CD4-positive, alpha-beta memory T cell (primary cell): ENCODE measurements around the gene OARD1. TPM values are rescaled to one million over a fixed set of nuclear protein-coding genes. Genes with fewer than 3 reads are reported as not detected.

Experiments used
- CTCF ChIA-PET: fragments of 350-600 bp; sonication (Branson Sonifier 250); formaldehyde crosslinking; loops from one replicate; lab custom pipeline; 2021; ENCODE audit warnings: inconsistent platforms; ENCODE audit not compliant: partially characterized antibody; lab: Charles Lee
- POLR2A ChIA-PET: fragments of 350-600 bp; sonication (Branson Sonifier 250); formaldehyde crosslinking; loops from one replicate; lab custom pipeline; 2021; ENCODE audit not compliant: partially characterized antibody; lab: Charles Lee
- DNase-seq, 5 donors: peaks; one replicate each; pipeline versions ENCODE4 v3.0.0 to v3.0.0-alpha.2; 2020 to 2022; ENCODE audit warnings: mixed read lengths in 1 of 5
- H3K27ac ChIP-seq: one replicate; pipeline ENCODE4 v1.7.0; 2013; ENCODE audit warnings: low read depth, low read length
- H3K27me3 ChIP-seq: 2 replicates; pipeline ENCODE4 v1.7.0; 2013; ENCODE audit warnings: mild to moderate bottlenecking, low read length, moderate library complexity; ENCODE audit not compliant: insufficient read depth
- H3K36me3 ChIP-seq: 2 replicates; pipeline ENCODE4 v1.7.0; 2013; ENCODE audit warnings: mild to moderate bottlenecking, low read length, moderate library complexity; ENCODE audit not compliant: insufficient read depth
- H3K4me1 ChIP-seq: 2 replicates; pipeline ENCODE4 v1.7.0; 2013; ENCODE audit warnings: mild to moderate bottlenecking, low read length, moderate library complexity; ENCODE audit not compliant: insufficient read depth
- H3K4me3 ChIP-seq, 2 donors: one replicate each; pipeline ENCODE4 v1.7.0; 2013; ENCODE audit warnings: low read length in 2 of 2, mild to moderate bottlenecking in 1 of 2
- H3K9me3 ChIP-seq, 2 donors: one replicate each; pipeline ENCODE4 v1.7.0; 2013; ENCODE audit warnings: low read length in 2 of 2, control low read depth in 1 of 2; ENCODE audit not compliant: control insufficient read depth in 1 of 2
- H3K27ac Mint-ChIP-seq, 7 donors: one replicate each; pipeline ENCODE4 v1.8.0; 2020 to 2021; ENCODE audit warnings: mixed read lengths in 7 of 7, mild to moderate bottlenecking in 6 of 7, inconsistent platforms in 3 of 7, moderate library complexity in 3 of 7
- H3K27me3 Mint-ChIP-seq, 2 donors: one replicate each; pipeline ENCODE4 v1.8.0; 2020 to 2021; ENCODE audit warnings: mixed read lengths in 2 of 2
- H3K36me3 Mint-ChIP-seq, 2 donors: one replicate each; pipeline ENCODE4 v1.8.0; 2020 to 2021; ENCODE audit warnings: mixed read lengths in 2 of 2, inconsistent platforms in 1 of 2, mild to moderate bottlenecking in 1 of 2
- H3K4me1 Mint-ChIP-seq, 4 donors: one replicate each; pipeline ENCODE4 v1.8.0; 2020 to 2021; ENCODE audit warnings: mixed read lengths in 4 of 4, mild to moderate bottlenecking in 1 of 4
- H3K4me3 Mint-ChIP-seq, 8 donors: one replicate each; pipeline ENCODE4 v1.8.0; 2020 to 2021; ENCODE audit warnings: mixed read lengths in 8 of 8, mild to moderate bottlenecking in 7 of 8, moderate library complexity in 6 of 8, inconsistent platforms in 3 of 8
- H3K9me3 Mint-ChIP-seq, 8 donors: one replicate each; pipeline ENCODE4 v1.8.0; 2020 to 2021; ENCODE audit warnings: mixed read lengths in 8 of 8, mild to moderate bottlenecking in 5 of 8, inconsistent platforms in 3 of 8, moderate library complexity in 1 of 8
- intact Hi-C: fragments of 100-400 bp; cut with micrococcal nuclease; formaldehyde crosslinking; loops from one replicate; pipeline ENCODE4 v1.15.1; 2023
- polyA plus RNA-seq, 2 donors: library from polyadenylated mRNA; unstranded; fragments of 300-500 nt; fragmentation: Illumina TruSeq; gene quantifications; one replicate each; pipeline ENCODE4 v1.2.3, GENCODE V29; 2021
- total RNA-seq, 2 experiments: library from RNA; stranded (reverse); gene quantifications; one replicate each; pipeline ENCODE4 v1.2.3, GENCODE V29; 2021

Gene OARD1
- total and polyA plus RNA-seq, 4 experiments from 2014 or later: 41.0 to 56.7 (median 54.0) TPM

GRCh38 chr6:41046084-41046483 lies 26.1 kb downstream of the OARD1 start:
- Mint-ChIP-seq H3K9me3 (no peaks in the 10 kb centered on the region), H3K4me1 (no peaks in the 10 kb centered on the region), H3K36me3 (peaks cover 5 to 10% of the 10 kb centered on the region in 2 donors), H3K27me3 (no peaks in the 10 kb centered on the region), H3K27ac (no peak overlapping the region), H3K4me3 (no peak overlapping the region)
- H3K4me1 ChIP-seq: no peaks in the 10 kb centered on the region
- no peaks in the 10 kb centered on the region for H3K9me3 ChIP-seq
- H3K27me3 ChIP-seq: no peaks in the 10 kb centered on the region
- CTCF ChIA-PET: interaction anchor here (1.2 to 2.9 kb wide), 3 partner anchors 9 to 23 kb away, joined by 4 to 11 read pairs (median 7); no protein-coding TSS in a partner anchor
- DNase-seq: no peak
- no peak overlapping the region for H3K4me3 ChIP-seq
- POLR2A ChIA-PET: no interaction called here
- H3K27ac ChIP-seq: no peak overlapping the region
- intact Hi-C loops: no loop called here
- no peaks in the 10 kb centered on the region for H3K36me3 ChIP-seq

GRCh38 chr6:41045664-41046063 lies 26.5 kb downstream of the OARD1 start:
- POLR2A ChIA-PET: no interaction called here
- CTCF ChIA-PET: interaction anchor here (1.2 to 2.9 kb wide), 3 partner anchors 9 to 23 kb away, joined by 3 to 11 read pairs (median 7); no protein-coding TSS in a partner anchor

GRCh38 chr6:41043151-41043550 lies 29.0 kb downstream of the OARD1 start:
- Mint-ChIP-seq H3K4me1 (peaks cover 0 to 7% (median under 1%) of the 10 kb centered on the region in 4 donors), H3K27ac (peak overlapping the region in 1 of 7 donors; percentile 46), H3K27me3 (no peaks in the 10 kb centered on the region), H3K9me3 (no peaks in the 10 kb centered on the region), H3K4me3 (no peak overlapping the region), H3K36me3 (peaks cover 0 to 6% of the 10 kb centered on the region in 2 donors)
- intact Hi-C loops: no loop called here
- POLR2A ChIA-PET: interaction anchor here (1.4 kb wide), 1 partner anchor 15 kb away, joined by 3 read pairs; no protein-coding TSS in a partner anchor
- Histone ChIP-seq H3K36me3 (no peaks in the 10 kb centered on the region), H3K27ac (no peak overlapping the region), H3K4me3 (no peak overlapping the region), H3K4me1 (no peaks in the 10 kb centered on the region), H3K27me3 (no peaks in the 10 kb centered on the region), H3K9me3 (no peaks in the 10 kb centered on the region)
- no peak for DNase-seq
- CTCF ChIA-PET: interaction anchor here (1.0 to 4.7 kb wide), 3 partner anchors 15 to 45 kb away, joined by 3 to 46 read pairs (median 7); no protein-coding TSS in a partner anchor

More at GRCh38 chr6:41045664-41046063, 26.5 kb downstream of the OARD1 start:
- H3K27ac Mint-ChIP-seq: no peak overlapping the region
- H3K36me3 ChIP-seq: no peaks in the 10 kb centered on the region
- H3K4me3 ChIP-seq: no peak overlapping the region
- H3K9me3 Mint-ChIP-seq: no peaks in the 10 kb centered on the region
- no peak overlapping the region for H3K4me3 Mint-ChIP-seq
- H3K27me3 ChIP-seq: no peaks in the 10 kb centered on the region
- no peaks in the 10 kb centered on the region for H3K4me1 ChIP-seq
- DNase-seq: no peak
- H3K27ac ChIP-seq: no peak overlapping the region
- H3K27me3 Mint-ChIP-seq: no peaks in the 10 kb centered on the region
- H3K4me1 Mint-ChIP-seq: no peaks in the 10 kb centered on the region
- intact Hi-C loops: no loop called here
- peaks cover 5 to 10% of the 10 kb centered on the region in 2 donors for H3K36me3 Mint-ChIP-seq
- H3K9me3 ChIP-seq: no peaks in the 10 kb centered on the region

- Mint-ChIP-seq H3K4me1 (peaks cover 0 to 7% (median under 1%) of the 10 kb centered on the region in 4 donors), H3K27ac (peak within 1 kb of the TSS in 3 of 7 donors; percentile 1 to 72 (median 46)), H3K9me3 (no peaks in the 10 kb centered on the region), H3K4me3 (no peak within 1 kb of the TSS), H3K36me3 (peaks cover 0 to 5% of the 10 kb centered on the region in 2 donors), H3K27me3 (no peaks in the 10 kb centered on the region)
- Histone ChIP-seq H3K4me3 (no peak within 1 kb of the TSS), H3K9me3 (no peaks in the 10 kb centered on the region), H3K36me3 (no peaks in the 10 kb centered on the region), H3K27ac (no peak within 1 kb of the TSS), H3K4me1 (no peaks in the 10 kb centered on the region), H3K27me3 (no peaks in the 10 kb centered on the region)
- intact Hi-C loops: no loop called here
- DNase-seq: no peak
- ChIA-PET CTCF (interaction anchor here (1.0 to 4.7 kb wide), 2 partner anchors 16 to 45 kb away, joined by 3 to 46 read pairs; no protein-coding TSS in a partner anchor), POLR2A (interaction anchor here (1.4 kb wide), 1 partner anchor 14 kb away, joined by 3 read pairs; no protein-coding TSS in a partner anchor)
These were observed 29.7 kb downstream of the OARD1 start, which contains the start of gene TSPO2 for GRCh38 chr6:41042226-41043055. TSPO2 (plus strand) TSS chr6:41042467; CDS start chr6:41042986, 519 bp downstream.

- DNase-seq: no peak
- H3K4me1 Mint-ChIP-seq: peaks cover 0 to 7% (median under 1%) of the 10 kb centered on the region in 4 donors
- H3K27me3 Mint-ChIP-seq: no peaks in the 10 kb centered on the region
- Histone ChIP-seq H3K27me3 (no peaks in the 10 kb centered on the region), H3K4me3 (no peak overlapping the region), H3K4me1 (no peaks in the 10 kb centered on the region), H3K9me3 (no peaks in the 10 kb centered on the region), H3K36me3 (no peaks in the 10 kb centered on the region), H3K27ac (no peak overlapping the region)
- POLR2A ChIA-PET: no interaction called here
- H3K4me3 Mint-ChIP-seq: no peak overlapping the region
- CTCF ChIA-PET: interaction anchor here (2.3 to 4.7 kb wide), 5 partner anchors 8 to 37 kb away, joined by 6 to 46 read pairs (median 11); no protein-coding TSS in a partner anchor
- peaks cover 0 to 3% of the 10 kb centered on the region in 2 donors for H3K36me3 Mint-ChIP-seq
- intact Hi-C loops: no loop called here
- no peak overlapping the region for H3K27ac Mint-ChIP-seq
- no peaks in the 10 kb centered on the region for H3K9me3 Mint-ChIP-seq
These were observed 31.1 kb downstream of the OARD1 start for GRCh38 chr6:41040940-41041536.

- Histone ChIP-seq H3K4me3 (no peak overlapping the region), H3K27ac (no peak overlapping the region), H3K4me1 (no peaks in the 10 kb centered on the region), H3K9me3 (no peaks in the 10 kb centered on the region), H3K36me3 (no peaks in the 10 kb centered on the region), H3K27me3 (no peaks in the 10 kb centered on the region)
- peaks cover 0 to 3% of the 10 kb centered on the region in 2 donors for H3K36me3 Mint-ChIP-seq
- no peak for DNase-seq
- H3K4me3 Mint-ChIP-seq: no peak overlapping the region
- H3K4me1 Mint-ChIP-seq: peaks cover 0 to 7% (median under 1%) of the 10 kb centered on the region in 4 donors
- intact Hi-C loops: no loop called here
- H3K27ac Mint-ChIP-seq: no peak overlapping the region
- H3K9me3 Mint-ChIP-seq: no peaks in the 10 kb centered on the region
- no peaks in the 10 kb centered on the region for H3K27me3 Mint-ChIP-seq
- CTCF ChIA-PET: interaction anchor here (0.8 to 4.7 kb wide), 13 partner anchors 9 to 160 kb away, joined by 3 to 46 read pairs (median 5); no protein-coding TSS in a partner anchor
- POLR2A ChIA-PET: interaction anchor here (1.3 to 1.4 kb wide), 2 partner anchors 13 to 32 kb away, joined by 3 to 4 read pairs; partner anchors contain the start of genes NFYA and OARD1
These were observed 31.8 kb downstream of the OARD1 start for GRCh38 chr6:41040101-41040939.
